ENCODE data around the gene ERV3-1.
"Not testable (repeated sequence)": the region's sequence is repeated elsewhere in the genome, so short reads cannot be mapped to it uniquely, and the experiment has no call there.

The ERV3-1 gene

GRCh38 chr7:64944667-64945502, 61.6 kb downstream of the ERV3-1 start:
- DNase-seq (ENCODE audit: low read depth in 2 of 2): not testable (repeated sequence)
